ENCODE results near the gene ADD3.
A peak's percentile ranks its signal among the peaks of the same experiment; 100 is the strongest.

GRCh38 chr10:110016039-110016438 lies 8.3 kb downstream of the ADD3 start:
- TF ChIP-seq, protein P1, sequence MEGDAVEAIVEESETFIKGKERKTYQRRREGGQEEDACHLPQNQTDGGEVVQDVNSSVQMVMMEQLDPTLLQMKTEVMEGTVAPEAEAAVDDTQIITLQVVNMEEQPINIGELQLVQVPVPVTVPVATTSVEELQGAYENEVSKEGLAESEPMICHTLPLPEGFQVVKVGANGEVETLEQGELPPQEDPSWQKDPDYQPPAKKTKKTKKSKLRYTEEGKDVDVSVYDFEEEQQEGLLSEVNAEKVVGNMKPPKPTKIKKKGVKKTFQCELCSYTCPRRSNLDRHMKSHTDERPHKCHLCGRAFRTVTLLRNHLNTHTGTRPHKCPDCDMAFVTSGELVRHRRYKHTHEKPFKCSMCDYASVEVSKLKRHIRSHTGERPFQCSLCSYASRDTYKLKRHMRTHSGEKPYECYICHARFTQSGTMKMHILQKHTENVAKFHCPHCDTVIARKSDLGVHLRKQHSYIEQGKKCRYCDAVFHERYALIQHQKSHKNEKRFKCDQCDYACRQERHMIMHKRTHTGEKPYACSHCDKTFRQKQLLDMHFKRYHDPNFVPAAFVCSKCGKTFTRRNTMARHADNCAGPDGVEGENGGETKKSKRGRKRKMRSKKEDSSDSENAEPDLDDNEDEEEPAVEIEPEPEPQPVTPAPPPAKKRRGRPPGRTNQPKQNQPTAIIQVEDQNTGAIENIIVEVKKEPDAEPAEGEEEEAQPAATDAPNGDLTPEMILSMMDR (conservative IDR thresholded peaks at IDR 0.05; ENCODE audit: low read length), result peak; percentile 55
- TF ChIP-seq EZH2phosphoT487 (IDR thresholded peaks at IDR 0.05; ENCODE audit: borderline replicate concordance), result no peak
